HCT116 (cell line): Measurements from ENCODE around the gene CAPN5.
A peak's percentile ranks its signal among the peaks of the same experiment; 100 is the strongest.

ENCODE experiments used
- ATF3 ChIP-seq: IDR thresholded peaks from 2 replicates; pipeline ENCODE4 v1.6.1; 2012
- CEBPB ChIP-seq: IDR thresholded peaks from 2 replicates; pipeline ENCODE4 v1.6.1; 2012; ENCODE audit warnings: low read depth
- POLR2AphosphoS5 ChIP-seq: IDR thresholded peaks from 2 replicates; pipeline ENCODE4 v1.6.1; 2011; ENCODE audit warnings: mild to moderate bottlenecking, low read depth, low read length, moderate library complexity
- SIN3A ChIP-seq: IDR thresholded peaks from 2 replicates; pipeline ENCODE4 v1.6.1; 2012; ENCODE audit warnings: low read depth
- ZFX ChIP-seq: fragments of 450-650 bp; IDR thresholded peaks from 2 replicates; pipeline ENCODE4 v1.6.1; 2017
- TF ChIP-seq, protein P1 (sequence below), 3 experiments: fragments of 200-600 bp in 1 of 3; sonication (generic) in 1 of 3; IDR thresholded peaks in 2 of 3; conservative IDR thresholded peaks in 1 of 3; 2 replicates each; pipeline ENCODE4 v1.5.1; 2012 to 2017; ENCODE audit warnings: low read depth in 2 of 3, low read length in 2 of 3, antibody characterized with exemption in 1 of 3, borderline replicate concordance in 1 of 3, control low read depth in 1 of 3, mild to moderate bottlenecking in 1 of 3, mixed read lengths in 1 of 3, mixed run types in 1 of 3, moderate library complexity in 1 of 3; ENCODE audit not compliant: insufficient read depth in 1 of 3

DNA sequence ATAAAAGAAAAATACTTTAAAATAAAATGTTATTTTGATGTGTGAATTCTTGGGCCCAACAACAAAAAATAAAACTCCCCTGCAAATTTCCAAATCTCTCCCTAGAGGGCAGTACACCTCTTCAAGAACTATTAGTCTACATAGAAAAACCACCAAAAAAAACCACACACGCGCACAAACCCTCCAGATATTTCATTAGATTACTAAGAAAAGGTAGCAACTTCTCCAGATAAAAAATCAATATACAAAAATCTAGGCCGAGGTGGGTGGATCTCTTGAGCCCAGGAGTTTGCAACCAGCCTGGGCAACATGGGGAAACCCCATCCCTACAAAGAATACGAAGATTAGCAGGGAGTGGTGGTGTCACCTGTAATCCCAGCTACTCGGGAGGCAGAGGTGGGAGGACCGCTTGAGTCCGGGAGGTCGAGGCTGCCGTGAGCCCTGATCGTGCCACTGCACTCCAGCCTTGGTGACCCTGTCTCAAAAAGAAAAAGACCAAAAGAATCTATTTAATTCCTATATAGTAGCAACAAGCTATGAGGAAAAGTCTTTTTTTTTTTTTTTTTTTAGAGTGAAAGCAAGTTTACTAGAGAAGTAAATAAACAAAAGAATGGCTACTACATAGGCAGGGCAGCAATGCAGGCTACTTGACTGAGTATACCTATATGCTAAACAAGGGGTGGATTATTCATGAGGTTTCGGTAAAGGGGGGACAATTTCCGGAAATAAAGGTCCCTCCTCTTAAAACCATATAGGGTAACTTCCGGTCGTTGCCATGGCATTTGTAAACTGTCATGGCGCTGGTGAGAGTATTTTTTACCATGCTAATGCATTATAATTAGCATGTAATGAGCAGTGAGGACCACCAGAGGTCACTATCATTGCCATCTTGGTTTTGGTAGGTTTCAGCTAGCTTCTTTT lies 19.5 kb upstream of the CAPN5 start:
- TF ChIP-seq, protein P1, sequence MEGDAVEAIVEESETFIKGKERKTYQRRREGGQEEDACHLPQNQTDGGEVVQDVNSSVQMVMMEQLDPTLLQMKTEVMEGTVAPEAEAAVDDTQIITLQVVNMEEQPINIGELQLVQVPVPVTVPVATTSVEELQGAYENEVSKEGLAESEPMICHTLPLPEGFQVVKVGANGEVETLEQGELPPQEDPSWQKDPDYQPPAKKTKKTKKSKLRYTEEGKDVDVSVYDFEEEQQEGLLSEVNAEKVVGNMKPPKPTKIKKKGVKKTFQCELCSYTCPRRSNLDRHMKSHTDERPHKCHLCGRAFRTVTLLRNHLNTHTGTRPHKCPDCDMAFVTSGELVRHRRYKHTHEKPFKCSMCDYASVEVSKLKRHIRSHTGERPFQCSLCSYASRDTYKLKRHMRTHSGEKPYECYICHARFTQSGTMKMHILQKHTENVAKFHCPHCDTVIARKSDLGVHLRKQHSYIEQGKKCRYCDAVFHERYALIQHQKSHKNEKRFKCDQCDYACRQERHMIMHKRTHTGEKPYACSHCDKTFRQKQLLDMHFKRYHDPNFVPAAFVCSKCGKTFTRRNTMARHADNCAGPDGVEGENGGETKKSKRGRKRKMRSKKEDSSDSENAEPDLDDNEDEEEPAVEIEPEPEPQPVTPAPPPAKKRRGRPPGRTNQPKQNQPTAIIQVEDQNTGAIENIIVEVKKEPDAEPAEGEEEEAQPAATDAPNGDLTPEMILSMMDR (IDR thresholded peaks at IDR 0.05 in 2 of 3, conservative IDR thresholded peaks at IDR 0.05 in 1 of 3; ENCODE audit: borderline replicate concordance in 1 of 3, insufficient read depth in 1 of 3, low read depth in 2 of 3, low read length in 2 of 3), result peak; percentile 67 to 88 (median 68)
- TF ChIP-seq SIN3A (no peak), CEBPB (no peak), ATF3 (no peak), ZFX (no peak), POLR2AphosphoS5 (no peak)
